HepG2 (cell line): ENCODE measurements around the gene DPM2. TPM values are rescaled to one million over a fixed set of nuclear protein-coding genes. Genes with fewer than 3 reads are reported as not detected.

Experiments used
- ATAC-seq: fragments of 200-7000 bp; cut with Tn5 transposase; 3 replicates; pipeline ENCODE4 v1.9.1; 2020; ENCODE audit warnings: mild to moderate bottlenecking, moderate library complexity
- BruUV-seq: library from RNA; stranded (reverse); fragments of 400-500 nt; replicated peaks from 2 replicates; lab custom pipeline; 2021; lab: Mats Ljungman, UMichigan
- CTCF ChIA-PET: fragments of 300-600 bp; formaldehyde crosslinking; extraction: SDS; loops from one replicate; lab custom pipeline; 2021; ENCODE audit warnings: low total read pairs, inconsistent platforms, low intra/inter-chr PET ratio; lab: Yijun Ruan, JAX
- POLR2A ChIA-PET: fragments of 350-600 bp; sonication (Branson Sonifier 250); formaldehyde crosslinking; loops from one replicate; lab custom pipeline; 2020; ENCODE audit warnings: antibody characterized with exemption, inconsistent platforms; lab: Yijun Ruan, JAX
- DNase-seq: peaks from one replicate; pipeline ENCODE4 v3.0.0-alpha.2; 2015; ENCODE audit warnings: low spot score
- FAIRE-seq: peaks from 3 replicates; lab custom pipeline; 2011; peaks lifted over from hg19 to GRCh38; lab: Jason Lieb, UNC
- H2AFZ ChIP-seq: one replicate; pipeline ENCODE4 v1.6.1; 2011; ENCODE audit warnings: low read length, inconsistent platforms
- H3K27ac ChIP-seq: fragments of 300-600 bp; 3 replicates; pipeline ENCODE4 v1.8.0; 2011; ENCODE audit warnings: mixed run types, mild to moderate bottlenecking, mixed read lengths, low read length, inconsistent platforms; ENCODE audit not compliant: insufficient read depth; ENCODE audit errors: extremely low read length
- H3K27me3 ChIP-seq, 2 experiments: fragments of 200-600 bp in 1 of 2; 2 replicates in 1 of 2; 3 replicates in 1 of 2; pipeline versions ENCODE4 v1.6.0 to v1.8.0; 2011; ENCODE audit warnings: low read length in 2 of 2, mild to moderate bottlenecking in 2 of 2, moderate library complexity in 2 of 2, inconsistent platforms in 1 of 2; ENCODE audit not compliant: insufficient read depth in 2 of 2, control insufficient read depth in 1 of 2
- H3K36me3 ChIP-seq, 2 experiments: fragments of 200-600 bp in 1 of 2; replicated peaks in 1 of 2; 2 replicates in 1 of 2; 3 replicates in 1 of 2; pipeline versions ENCODE4 v1.5.1 to v1.8.0; 2011; ENCODE audit warnings: low read length in 2 of 2, inconsistent platforms in 1 of 2; ENCODE audit not compliant: insufficient read depth in 2 of 2, control insufficient read depth in 1 of 2
- H3K4me1 ChIP-seq: 2 replicates; pipeline ENCODE4 v1.5.1; 2012; ENCODE audit warnings: low read length, inconsistent platforms; ENCODE audit not compliant: insufficient read depth
- H3K4me2 ChIP-seq: 2 replicates; pipeline ENCODE4 v1.6.0; 2011; ENCODE audit warnings: low read depth, low read length, inconsistent platforms
- H3K4me3 ChIP-seq, 3 experiments: fragments of 200-600 bp in 1 of 3; sonication (generic), shearing (Covaris generic) in 1 of 3; replicated peaks in 1 of 3; 2 replicates each; pipeline ENCODE4 v1.5.1; 2011 to 2016; ENCODE audit warnings: low read length in 3 of 3, inconsistent platforms in 2 of 3, low read depth in 2 of 3, mild to moderate bottlenecking in 2 of 3, control low read depth in 1 of 3, mixed read lengths in 1 of 3; ENCODE audit not compliant: insufficient read depth in 1 of 3
- H3K79me2 ChIP-seq: one replicate; pipeline ENCODE4 v1.6.1; 2011; ENCODE audit warnings: low read length, inconsistent platforms; ENCODE audit not compliant: insufficient read depth
- H3K9ac ChIP-seq: 2 replicates; pipeline ENCODE4 v1.6.0; 2011; ENCODE audit warnings: mild to moderate bottlenecking, low read depth, low read length, inconsistent platforms; ENCODE audit not compliant: insufficient read depth
- H3K9me3 ChIP-seq: 2 replicates; pipeline ENCODE4 v1.5.1; 2012; ENCODE audit warnings: mild to moderate bottlenecking, low read length
- H4K20me1 ChIP-seq: 2 replicates; pipeline ENCODE4 v1.6.0; 2011; ENCODE audit warnings: inconsistent platforms, mild to moderate bottlenecking, low read length, moderate library complexity; ENCODE audit not compliant: insufficient read depth
- CHD4 ChIP-seq: fragments of 200-600 bp; sonication (generic); IDR thresholded peaks from 2 replicates; pipeline ENCODE4 v1.7.0; 2017; ENCODE audit warnings: mild to moderate bottlenecking, low read length, borderline replicate concordance
- ETV5 ChIP-seq: IDR thresholded peaks from 2 replicates; pipeline ENCODE4 v1.6.1; 2018; ENCODE audit warnings: missing biosample characterization, missing genetic modification reagents, inconsistent platforms, borderline replicate concordance
- RAD21 ChIP-seq: fragments of 450-650 bp; formaldehyde crosslinking; IDR thresholded peaks from 2 replicates; pipeline ENCODE4 v1.5.0; 2020; ENCODE audit warnings: mild to moderate bottlenecking
- SMC3 ChIP-seq: IDR thresholded peaks from 2 replicates; pipeline ENCODE4 v1.6.1; 2011; ENCODE audit warnings: low read length, improper control_type of control experiment
- ZBTB20 ChIP-seq: sonication (generic); formaldehyde crosslinking; IDR thresholded peaks from 2 replicates; pipeline ENCODE4 v1.8.1; 2023; ENCODE audit warnings: missing genetic modification reagents, low read depth, mild to moderate bottlenecking, borderline replicate concordance
- ZFP41 ChIP-seq: sonication (generic); formaldehyde crosslinking; IDR thresholded peaks from 2 replicates; pipeline ENCODE4 v1.4.0; 2020; ENCODE audit warnings: mild to moderate bottlenecking, missing genetic modification reagents, borderline replicate concordance
- ZNF264 ChIP-seq: sonication (generic); formaldehyde crosslinking; IDR thresholded peaks from 2 replicates; pipeline ENCODE4 v1.4.0; 2020; ENCODE audit warnings: missing genetic modification reagents
- ZNF318 ChIP-seq: sonication (generic); formaldehyde crosslinking; IDR thresholded peaks from 2 replicates; pipeline ENCODE4 v1.4.0; 2020; ENCODE audit warnings: mild to moderate bottlenecking, missing genetic modification reagents
- ZNF446 ChIP-seq: sonication (generic); formaldehyde crosslinking; IDR thresholded peaks from 2 replicates; pipeline ENCODE4 v1.5.0; 2020; ENCODE audit warnings: mild to moderate bottlenecking, missing genetic modification reagents
- WGBS: methylation state at CpG from one replicate; pipeline ENCODE4 v1.1.6; 2017; ENCODE audit warnings: low lambda C conversion rate; 5-methylcytosine and 5-hydroxymethylcytosine counted together
- in situ Hi-C: cut with HindIII; loops from 2 replicates; pipeline ENCODE4 v1.10.0; 2017; ENCODE audit warnings: low pct_unique_long_range_greater_than_20kb; ENCODE audit not compliant: extremely low pct_ligation_motif_present
- intact Hi-C: fragments of 100-400 bp; cut with micrococcal nuclease; formaldehyde crosslinking; loops from one replicate; pipeline ENCODE4 v1.10.0; 2022; ENCODE audit not compliant: unreplicated experiment
- polyA plus RNA-seq, 8 experiments: library from polyadenylated mRNA; depleted of rRNA in 3 of 8; stranded (reverse) in 7 of 8; unstranded in 1 of 8; fragments of >200 nt; fragmentation: Illumina TruSeq in 4 of 8; extraction: Trizol in 4 of 8; gene quantifications; 2 replicates each; pipeline versions ENCODE4 v1.2.1 to v1.2.3, GENCODE V29; 2011 to 2016; ENCODE audit warnings: low read depth in 4 of 8, missing spikeins in 1 of 8, mixed read lengths in 1 of 8; ENCODE audit not compliant: insufficient read depth in 1 of 8
- total RNA-seq, 5 experiments: library from RNA; depleted of rRNA; stranded (reverse); fragments of >200 nt; fragmentation: Illumina TruSeq; extraction: Trizol; gene quantifications; 2 replicates each; pipeline ENCODE4 v1.2.3, GENCODE V29; 2016; ENCODE audit warnings: low read depth in 1 of 5

The DPM2 gene
- total and polyA plus RNA-seq, 2 of the 13 experiments (the other 11 are each of a cell fraction or from before 2014, with no cell fraction given) = 24.8 to 35.3 TPM

GRCh38 chr9:127887792-127888191 is 49.9 kb downstream of the DPM2 start:
- peak; percentile 80 for ATAC-seq
- no peak overlapping the region for H2AFZ ChIP-seq
- peak; percentile 26 for FAIRE-seq
- H3K79me2 ChIP-seq = no peaks in the 10 kb centered on the region
- H3K4me1 ChIP-seq = no peaks in the 10 kb centered on the region
- ChIA-PET POLR2A (interaction anchor here (0.6 to 0.8 kb wide), 2 partner anchors 29 to 675 kb away, joined by 3 to 4 read pairs; partner anchors contain the start of gene ST6GALNAC4), CTCF (no interaction called here)
- no peak overlapping the region for H3K4me2 ChIP-seq
- no peak overlapping the region for H3K9ac ChIP-seq
- H4K20me1 ChIP-seq = no peaks in the 10 kb centered on the region
- DNase-seq = peak; percentile 27
- intact Hi-C loops (no loop called here), in situ Hi-C loops (no loop called here)
- H3K9me3 ChIP-seq = peaks cover 4% of the 10 kb centered on the region
- TF ChIP-seq RAD21 (CRISPR knock-in tag) = 0 out of 2 replicates have a peak, but pooled peaks have one; percentile 31
- TF ChIP-seq ZNF264 (CRISPR knock-in tag) = no peak
- peak; percentile 6; the same call in 1 of the 2 replicates for TF ChIP-seq SMC3
- 100% methylated on average over 2 of the region's 2 CpGs for WGBS
- no peak overlapping the region for H3K27ac ChIP-seq
- peaks cover 14 to 40% of the 10 kb centered on the region in 2 experiments; a peak in 4 of 5 replicates for H3K36me3 ChIP-seq
- H3K27me3 ChIP-seq = no peaks in the 10 kb centered on the region
- BruUV-seq = no TSS peak
- no peak overlapping the region for H3K4me3 ChIP-seq

GRCh38 chr9:127886401-127886972 is 51.2 kb downstream of the DPM2 start:
- POLR2A ChIA-PET = interaction anchor here (2.7 kb wide), 1 partner anchor 11 kb away, joined by 12 read pairs; no protein-coding TSS in a partner anchor
- WGBS = 96% methylated on average over 12 of the region's 18 CpGs
- FAIRE-seq = no peak
- peak; percentile 20 for ATAC-seq
- H3K27me3 ChIP-seq = no peaks in the 10 kb centered on the region
- peaks cover 12 to 33% of the 10 kb centered on the region in 2 experiments; a peak in 4 of 5 replicates for H3K36me3 ChIP-seq
- H3K9ac ChIP-seq = no peak overlapping the region
- no peak overlapping the region for H3K4me3 ChIP-seq
- BruUV-seq = no TSS peak
- CTCF ChIA-PET = no interaction called here
- H3K27ac ChIP-seq = no peak overlapping the region
- no peak overlapping the region for H2AFZ ChIP-seq
- intact Hi-C loops (no loop called here), in situ Hi-C loops (no loop called here)
- H3K79me2 ChIP-seq = no peaks in the 10 kb centered on the region
- no peak overlapping the region for H3K4me2 ChIP-seq
- peaks cover 4% of the 10 kb centered on the region; the same call in 1 of the 2 replicates for H3K4me1 ChIP-seq
- no peaks in the 10 kb centered on the region for H3K9me3 ChIP-seq
- H4K20me1 ChIP-seq = no peaks in the 10 kb centered on the region
- no peak for DNase-seq
- TF ChIP-seq CHD4 = peak; percentile 35; the same call in 1 of the 2 replicates
- no peak for TF ChIP-seq ZNF446 (CRISPR knock-in tag)
- no peak for TF ChIP-seq ZNF318
- no peak for TF ChIP-seq ZFP41 (CRISPR knock-in tag)
- no peak for TF ChIP-seq ZBTB20 (CRISPR knock-in tag)
- TF ChIP-seq ETV5 (CRISPR knock-in tag) = no peak
